ENCODE data around the gene MARK1. TPM values are rescaled to one million over a fixed set of nuclear protein-coding genes. Genes with fewer than 3 reads are reported as not detected.

The MARK1 gene
- total RNA-seq, 1 experiment from 2014 or later, result 17.8 TPM

DNA sequence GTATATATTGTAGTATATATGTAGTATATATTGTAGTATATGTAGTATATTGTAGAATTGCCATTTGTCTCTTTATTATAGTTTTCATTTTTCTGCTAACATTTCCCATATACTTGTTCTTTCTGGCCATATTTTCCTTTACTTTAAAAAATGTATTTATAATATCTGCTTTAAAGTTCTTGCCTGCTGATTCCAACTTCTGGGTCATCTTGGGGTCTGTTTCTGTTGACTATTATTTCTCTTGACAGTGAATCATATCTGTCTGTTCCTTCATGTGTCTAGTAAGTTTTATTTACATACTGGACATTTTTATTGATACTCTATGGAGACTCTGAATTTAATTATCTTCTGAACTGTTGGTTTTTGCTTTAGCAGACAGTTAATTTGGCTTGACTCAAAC, 45.9 kb downstream of the MARK1 start:
- Histone ChIP-seq H3K23ac (ENCODE audit: insufficient read length, low read depth, low read length) (no peak overlapping the region), H4K91ac (ENCODE audit: insufficient read length, low read depth, low read length) (no peak overlapping the region), H2BK12ac (ENCODE audit: insufficient read length, low read depth, low read length) (no peak overlapping the region), H2AK5ac (ENCODE audit: insufficient read length, low read length) (no peak overlapping the region), H3K18ac (ENCODE audit: insufficient read length, low read depth, low read length) (no peak overlapping the region), H3K56ac (ENCODE audit: insufficient read length, low read depth, low read length) (no peak overlapping the region), H2BK15ac (ENCODE audit: low read depth, low read length) (no peak overlapping the region), H3K27ac (ENCODE audit: insufficient read length, low read depth, low read length) (no peak overlapping the region), H3T11ph (ENCODE audit: low read length) (no peak overlapping the region), H3K4me2 (ENCODE audit: insufficient read depth, insufficient read length, low read length) (no peak overlapping the region), H3K4me1 (ENCODE audit: insufficient read depth, low read length) (no peaks in the 10 kb centered on the region), H3K79me1 (ENCODE audit: insufficient read depth, low read depth, low read length, poor library complexity, severe bottlenecking) (no peaks in the 10 kb centered on the region), H3K4ac (ENCODE audit: low read depth, low read length) (no peak overlapping the region), H2BK20ac (ENCODE audit: low read depth, low read length, poor library complexity, severe bottlenecking) (no peak overlapping the region), H4K20me1 (ENCODE audit: control insufficient read depth, insufficient read depth, insufficient read length) (no peaks in the 10 kb centered on the region), H2AFZ (ENCODE audit: low read length) (no peak overlapping the region), H4K8ac (replicated peaks; ENCODE audit: insufficient read length, low read depth, low read length) (no peak overlapping the region), H4K5ac (ENCODE audit: insufficient read length, low read depth, low read length) (no peak overlapping the region), H3K27me3 (ENCODE audit: insufficient read depth, low read length) (no peaks in the 10 kb centered on the region), H3K9ac (ENCODE audit: extremely low read depth, insufficient read length, low read length) (no peak overlapping the region), H3K9me3 (ENCODE audit: control insufficient read depth, low read depth, low read length) (no peaks in the 10 kb centered on the region), H2BK5ac (ENCODE audit: insufficient read length, low read length) (no peak overlapping the region), H2BK120ac (ENCODE audit: low read depth, low read length, poor library complexity, severe bottlenecking) (no peak overlapping the region), H3K79me2 (ENCODE audit: insufficient read depth, low read length) (0 out of 2 replicates have a peak, but pooled peaks cover 2% of the 10 kb centered on the region), H3K23me2 (ENCODE audit: insufficient read length, low read depth, low read length, poor library complexity, severe bottlenecking) (no peaks in the 10 kb centered on the region), H3K14ac (ENCODE audit: insufficient read depth, low read length) (no peak overlapping the region)
- H3K9me3 Mint-ChIP-seq, result peaks cover 19 to 24% of the 10 kb centered on the region in 2 experiments
- H3K4me3 Mint-ChIP-seq, result no peak overlapping the region
- DNase-seq, result no peak
- H3K27me3 Mint-ChIP-seq (ENCODE audit: low read depth), result no peaks in the 10 kb centered on the region
- H3K27ac Mint-ChIP-seq, result no peak overlapping the region
- no peaks in the 10 kb centered on the region for H3K4me1 Mint-ChIP-seq
- no peak for TF ChIP-seq CTCF (conservative IDR thresholded peaks at IDR 0.05)
- H3K36me3 Mint-ChIP-seq (ENCODE audit: insufficient read depth in 1 of 3, low read depth in 3 of 3), result peaks cover 23 to 31% (median 23%) of the 10 kb centered on the region in 3 experiments
